Prostate gland (tissue), 2 donors: ENCODE measurements around the gene FOXD2. TPM values are rescaled to one million over a fixed set of nuclear protein-coding genes. Genes with fewer than 3 reads are reported as not detected.

Experiments used
- DNase-seq: peaks from one replicate; pipeline ENCODE4 v3.0.0-alpha.2; 2019; ENCODE audit warnings: low spot score
- H3K27ac ChIP-seq, 2 donors: fragments of 200-600 bp; sonication (generic); 2 replicates each; pipeline ENCODE4 v1.5.1; 2017 to 2019
- H3K27me3 ChIP-seq: fragments of 200-600 bp; sonication (generic); replicated peaks from 2 replicates; pipeline ENCODE4 v1.5.1; 2019; ENCODE audit not compliant: insufficient read depth
- H3K36me3 ChIP-seq, 2 donors: fragments of 200-600 bp; sonication (generic); 1 replicate in 1 of 2; 2 replicates in 1 of 2; pipeline versions ENCODE4 v1.5.1 to v1.8.1; 2017 to 2019
- H3K4me1 ChIP-seq: fragments of 200-600 bp; sonication (generic); replicated peaks from 2 replicates; pipeline ENCODE4 v1.5.1; 2019
- H3K4me3 ChIP-seq, 2 donors: fragments of 200-600 bp; sonication (generic); 2 replicates each; pipeline ENCODE4 v1.5.1; 2017 to 2019
- H3K9me3 ChIP-seq: fragments of 200-600 bp; sonication (generic); 2 replicates; pipeline ENCODE4 v1.5.1; 2017
- CTCF ChIP-seq, 4 experiments: fragments of 200-600 bp in 2 of 4; fragments of 450-650 bp in 2 of 4; sonication (generic) in 2 of 4; IDR thresholded peaks; 1 replicate in 3 of 4; 2 replicates in 1 of 4; pipeline ENCODE4 v1.5.1; 2016 to 2019; ENCODE audit warnings: antibody characterized with exemption in 4 of 4, mild to moderate bottlenecking in 2 of 4, moderate library complexity in 2 of 4
- POLR2A ChIP-seq: fragments of 450-650 bp; IDR thresholded peaks from one replicate; pipeline ENCODE4 v1.6.1; 2016; ENCODE audit warnings: antibody characterized with exemption, mild to moderate bottlenecking
- POLR2AphosphoS5 ChIP-seq: sonication (generic); formaldehyde crosslinking; IDR thresholded peaks from one replicate; pipeline ENCODE4 v1.6.1; 2017; ENCODE audit warnings: antibody characterized with exemption
- WGBS: methylation state at CpG from one replicate; pipeline ENCODE4 v1.1.5; 2018; 5-methylcytosine and 5-hydroxymethylcytosine counted together
- intact Hi-C: fragments of 100-400 bp; cut with DNase I; formaldehyde crosslinking; loops from one replicate; pipeline ENCODE4 v1.14.2; 2022
- total RNA-seq, 2 donors: library from RNA; depleted of rRNA; stranded (reverse); fragments of >200 nt; gene quantifications; one replicate each; pipeline ENCODE4 v1.1.0, GENCODE V29; 2016

Gene FOXD2
- total RNA-seq, 2 donors from 2014 or later: 1.2 to 1.8 TPM

- TF ChIP-seq POLR2AphosphoS5 (no peak), CTCF (IDR thresholded peaks at IDR 0.05) (no peak), POLR2A (no peak)
- Histone ChIP-seq H3K27ac (no peak overlapping the region), H3K9me3 (no peaks in the 10 kb centered on the region), H3K4me1 (no peaks in the 10 kb centered on the region), H3K27me3 (no peaks in the 10 kb centered on the region), H3K4me3 (no peak overlapping the region), H3K36me3 (no peaks in the 10 kb centered on the region)
- intact Hi-C loops: no loop called here
- no peak for DNase-seq
- WGBS: 98% methylated on average over 3 of the region's 3 CpGs
Measured at GRCh38 chr1:47407481-47407880, 30.4 kb upstream of the FOXD2 start.

GRCh38 chr1:47409311-47410067 is 28.4 kb upstream of the FOXD2 start:
- H3K9me3 ChIP-seq: no peaks in the 10 kb centered on the region
- WGBS: 51% methylated on average over 12 of the region's 12 CpGs
- TF ChIP-seq POLR2AphosphoS5 (no peak), CTCF (IDR thresholded peaks at IDR 0.05) (no peak), POLR2A (no peak)
- no peak overlapping the region for H3K27ac ChIP-seq
- H3K36me3 ChIP-seq: no peaks in the 10 kb centered on the region
- no peak overlapping the region for H3K4me3 ChIP-seq
- H3K27me3 ChIP-seq: no peaks in the 10 kb centered on the region
- H3K4me1 ChIP-seq: no peaks in the 10 kb centered on the region
- intact Hi-C loops: no loop called here
- DNase-seq: no peak

GRCh38 chr1:47410068-47410455 is 27.8 kb upstream of the FOXD2 start:
- no peak overlapping the region for H3K27ac ChIP-seq
- no peaks in the 10 kb centered on the region for H3K27me3 ChIP-seq
- no peaks in the 10 kb centered on the region for H3K36me3 ChIP-seq
- intact Hi-C loops: no loop called here
- no peak overlapping the region for H3K4me3 ChIP-seq
- H3K9me3 ChIP-seq: no peaks in the 10 kb centered on the region
- H3K4me1 ChIP-seq: no peaks in the 10 kb centered on the region
- WGBS: 57% methylated on average over 3 of the region's 3 CpGs
- TF ChIP-seq POLR2AphosphoS5 (no peak), CTCF (IDR thresholded peaks at IDR 0.05) (no peak), POLR2A (no peak)
- no peak for DNase-seq

- WGBS: 56% methylated on average over 2 of the region's 2 CpGs
- DNase-seq: no peak
- no peak overlapping the region for H3K27ac ChIP-seq
- TF ChIP-seq CTCF (IDR thresholded peaks at IDR 0.05) (no peak), POLR2AphosphoS5 (no peak), POLR2A (no peak)
- H3K4me1 ChIP-seq: no peaks in the 10 kb centered on the region
- no peaks in the 10 kb centered on the region for H3K9me3 ChIP-seq
- intact Hi-C loops: no loop called here
- no peak overlapping the region for H3K4me3 ChIP-seq
- H3K36me3 ChIP-seq: no peaks in the 10 kb centered on the region
- peaks cover 2% of the 10 kb centered on the region for H3K27me3 ChIP-seq
Measured at GRCh38 chr1:47411436-47411835, 26.4 kb upstream of the FOXD2 start.

- WGBS: 95% methylated on average over 14 of the region's 14 CpGs
- no peak for DNase-seq
- no peaks in the 10 kb centered on the region for H3K36me3 ChIP-seq
- no peaks in the 10 kb centered on the region for H3K9me3 ChIP-seq
- peaks cover 6% of the 10 kb centered on the region for H3K27me3 ChIP-seq
- no peaks in the 10 kb centered on the region for H3K4me1 ChIP-seq
- no peak for TF ChIP-seq CTCF (IDR thresholded peaks at IDR 0.05)
- no peak for TF ChIP-seq POLR2A
- no peak for TF ChIP-seq POLR2AphosphoS5
- intact Hi-C loops: no loop called here
- no peak overlapping the region for H3K27ac ChIP-seq
- no peak overlapping the region for H3K4me3 ChIP-seq
Measured at GRCh38 chr1:47412437-47412836, 25.4 kb upstream of the FOXD2 start.
